ENCODE results near the gene CD3E. TPM values are rescaled to one million over a fixed set of nuclear protein-coding genes. Genes with fewer than 3 reads are reported as not detected.

CD3E gene
- total and polyA plus RNA-seq, 4 donors, result 0.33 to 2.3 (median 1.8) TPM

GRCh38 chr11:118353084-118353710, 48.7 kb downstream of the CD3E start:
- no peaks in the 10 kb centered on the region for H3K36me3 ChIP-seq (ENCODE audit: control insufficient read depth in 4 of 4, insufficient read depth in 3 of 4, low read depth in 1 of 4, low read length in 3 of 4)
- H3K4me3 ChIP-seq (ENCODE audit: low read depth in 1 of 3, low read length in 3 of 3), result no peak overlapping the region
- H3K27ac ChIP-seq (ENCODE audit: low read depth in 1 of 2, low read length in 2 of 2), result no peak overlapping the region
- no peaks in the 10 kb centered on the region for H3K9me3 ChIP-seq (ENCODE audit: control insufficient read depth in 4 of 4, low read length in 3 of 4)
- peak overlapping the region in 1 of 2 donors; percentile 22 for H3K9ac ChIP-seq (ENCODE audit: low read depth in 1 of 2, low read length in 2 of 2)
- DNase-seq (ENCODE audit: low spot score), result no peak
- H3K27me3 ChIP-seq (ENCODE audit: control insufficient read depth in 4 of 4, insufficient read depth in 4 of 4, low read length in 3 of 4), result no peaks in the 10 kb centered on the region
- no peak for TF ChIP-seq EGR1 (IDR thresholded peaks at IDR 0.05; ENCODE audit: low read depth in 2 of 2)
- peak; percentile 70 to 74 for TF ChIP-seq RAD21 (IDR thresholded peaks at IDR 0.05)
- no peak for TF ChIP-seq SP1 (IDR thresholded peaks at IDR 0.05)
- TF ChIP-seq HNF4G (IDR thresholded peaks at IDR 0.05), result no peak
- no peak for TF ChIP-seq REST (IDR thresholded peaks at IDR 0.05)
- TF ChIP-seq CTCF (IDR thresholded peaks at IDR 0.05; ENCODE audit: low read depth, low read length, missing input control), result peak; percentile 42
- no peak for TF ChIP-seq FOXA2 (IDR thresholded peaks at IDR 0.05)
- TF ChIP-seq GABPA (IDR thresholded peaks at IDR 0.05 in 1 of 2, conservative IDR thresholded peaks at IDR 0.05 in 1 of 2), result no peak
- TF ChIP-seq FOXA1 (IDR thresholded peaks at IDR 0.05), result no peak
- TF ChIP-seq MAX (IDR thresholded peaks at IDR 0.05), result no peak
- no peak for TF ChIP-seq RXRA (IDR thresholded peaks at IDR 0.05)
- WGBS, result 6% methylated on average over 6 of the region's 6 CpGs
- peaks cover 0 to 4% (median 1%) of the 10 kb centered on the region in 4 donors for H3K4me1 ChIP-seq (ENCODE audit: control insufficient read depth in 4 of 4, insufficient read depth in 4 of 4, low read length in 3 of 4)

GRCh38 chr11:118358071-118358470, 53.5 kb downstream of the CD3E start:
- Histone ChIP-seq H3K9ac (ENCODE audit: low read depth in 1 of 2, low read length in 2 of 2) (no peak overlapping the region), H3K4me3 (ENCODE audit: low read depth in 1 of 3, low read length in 3 of 3) (no peak overlapping the region), H3K36me3 (ENCODE audit: control insufficient read depth in 4 of 4, insufficient read depth in 3 of 4, low read depth in 1 of 4, low read length in 3 of 4) (no peaks in the 10 kb centered on the region), H3K27me3 (ENCODE audit: control insufficient read depth in 4 of 4, insufficient read depth in 4 of 4, low read length in 3 of 4) (no peaks in the 10 kb centered on the region), H3K9me3 (ENCODE audit: control insufficient read depth in 4 of 4, low read length in 3 of 4) (no peaks in the 10 kb centered on the region), H3K4me1 (ENCODE audit: control insufficient read depth in 4 of 4, insufficient read depth in 4 of 4, low read length in 3 of 4) (peaks cover 2 to 22% (median 12%) of the 10 kb centered on the region in 4 donors), H3K27ac (ENCODE audit: low read depth in 1 of 2, low read length in 2 of 2) (no peak overlapping the region)
- DNase-seq (ENCODE audit: low spot score), result no peak
- 80% methylated on average over 3 of the region's 3 CpGs for WGBS
- no peak for TF ChIP-seq MAX (IDR thresholded peaks at IDR 0.05)
- TF ChIP-seq TAF1 (conservative IDR thresholded peaks at IDR 0.05), result no peak
- no peak for TF ChIP-seq FOXA1 (IDR thresholded peaks at IDR 0.05)
- no peak for TF ChIP-seq ATF3 (IDR thresholded peaks at IDR 0.05)
- TF ChIP-seq GABPA (IDR thresholded peaks at IDR 0.05 in 1 of 2, conservative IDR thresholded peaks at IDR 0.05 in 1 of 2), result no peak
- no peak for TF ChIP-seq HNF4A (conservative IDR thresholded peaks at IDR 0.05)

All from liver (tissue), 9 donors.